Activated T-cell treated with anti-CD3 and anti-CD28 coated beads for 48 hours (primary cell): ENCODE measurements around the gene NKD1.

Experiments used
- DNase-seq: peaks from one replicate; pipeline ENCODE4 v3.0.0-alpha.2; 2020; ENCODE audit warnings: low read depth

NKD1 gene

GRCh38 chr16:50675686-50676610 lies 127.8 kb downstream of the NKD1 start:
- no peak for DNase-seq

- DNase-seq = no peak
Observed at GRCh38 chr16:50676684-50677225, 128.6 kb downstream of the NKD1 start.

- no peak for DNase-seq
Observed at GRCh38 chr16:50677351-50677750, 129.2 kb downstream of the NKD1 start.

- no peak for DNase-seq
Observed at GRCh38 chr16:50678531-50678930, 130.3 kb downstream of the NKD1 start.

GRCh38 chr16:50679266-50679665 lies 131.1 kb downstream of the NKD1 start:
- no peak for DNase-seq

- DNase-seq = no peak
Observed at GRCh38 chr16:50679676-50680555, 131.7 kb downstream of the NKD1 start.

GRCh38 chr16:50680556-50680893 lies 132.3 kb downstream of the NKD1 start:
- no peak for DNase-seq

- DNase-seq = no peak
Observed at GRCh38 chr16:50681021-50681885, 133.1 kb downstream of the NKD1 start, which contains the start of gene SNX20. Gene SNX20 (minus strand): TSS chr16:50681312. CDS start chr16:50677526, 3,786 bp downstream.

GRCh38 chr16:50683689-50684374 lies 135.6 kb downstream of the NKD1 start:
- DNase-seq = no peak

GRCh38 chr16:50684823-50685461 lies 136.7 kb downstream of the NKD1 start:
- DNase-seq = no peak

- DNase-seq = no peak
Observed at GRCh38 chr16:50685462-50686063, 137.4 kb downstream of the NKD1 start.

GRCh38 chr16:50688083-50688482 lies 139.9 kb downstream of the NKD1 start:
- DNase-seq = no peak

- DNase-seq = no peak
Observed at GRCh38 chr16:50688867-50689266, 140.7 kb downstream of the NKD1 start.

GRCh38 chr16:50690177-50690576 lies 142.0 kb downstream of the NKD1 start:
- DNase-seq = no peak

- DNase-seq = no peak
Observed at GRCh38 chr16:50692644-50692998, 144.4 kb downstream of the NKD1 start.

GRCh38 chr16:50692999-50693781 lies 145.0 kb downstream of the NKD1 start, which contains the start of gene NOD2:
Gene NOD2 (plus strand): TSS chr16:50693606. CDS start chr16:50699496, 5,890 bp downstream.
- no peak for DNase-seq

- DNase-seq = no peak
Observed at GRCh38 chr16:50694206-50694605, 146.0 kb downstream of the NKD1 start.

- DNase-seq = no peak
Observed at GRCh38 chr16:50695017-50696000, 147.1 kb downstream of the NKD1 start.
